ENCODE results near the gene LY6G6D.

LY6G6D gene

GRCh38 chr6:31676904-31677303 lies 38.2 kb upstream of the LY6G6D start:
- DNase-seq (ENCODE audit: low read depth) = no peak
- H3K4me3 ChIP-seq (ENCODE audit: low read depth, low read length) = no peak overlapping the region
- no peak for TF ChIP-seq MAX (IDR thresholded peaks at IDR 0.05; ENCODE audit: low read depth, low read length)
- no peak for TF ChIP-seq POLR2A (IDR thresholded peaks at IDR 0.05; ENCODE audit: extremely low read depth, insufficient read length)
- no peak for TF ChIP-seq CTCF (IDR thresholded peaks at IDR 0.05; ENCODE audit: low read depth, low read length)
- TF ChIP-seq MYC (IDR thresholded peaks at IDR 0.05; ENCODE audit: low read depth, low read length) = no peak

GRCh38 chr6:31677955-31678354 lies 37.2 kb upstream of the LY6G6D start:
- TF ChIP-seq MAX (IDR thresholded peaks at IDR 0.05; ENCODE audit: low read depth, low read length) (no peak), POLR2A (IDR thresholded peaks at IDR 0.05; ENCODE audit: extremely low read depth, insufficient read length) (no peak), CTCF (IDR thresholded peaks at IDR 0.05; ENCODE audit: low read depth, low read length) (no peak), MYC (IDR thresholded peaks at IDR 0.05; ENCODE audit: low read depth, low read length) (no peak)
- no peak for DNase-seq (ENCODE audit: low read depth)
- no peak overlapping the region for H3K4me3 ChIP-seq (ENCODE audit: low read depth, low read length)

- 0 out of 2 replicates have a peak, but pooled peaks have one; percentile 23 for TF ChIP-seq MAX (IDR thresholded peaks at IDR 0.05; ENCODE audit: low read depth, low read length)
- TF ChIP-seq POLR2A (IDR thresholded peaks at IDR 0.05; ENCODE audit: extremely low read depth, insufficient read length) = no peak
- TF ChIP-seq CTCF (IDR thresholded peaks at IDR 0.05; ENCODE audit: low read depth, low read length) = peak; percentile 60
- peak; percentile 91 for DNase-seq (ENCODE audit: low read depth)
- peak within 1 kb of the TSS; percentile 59 for H3K4me3 ChIP-seq (ENCODE audit: low read depth, low read length)
Observed at GRCh38 chr6:31680226-31681134, 34.7 kb upstream of the LY6G6D start, which contains the start of gene LY6G5C. Gene LY6G5C, minus strand, starts transcription at chr6:31681067. Its CDS starts 694 bp downstream, at chr6:31680373.

GRCh38 chr6:31681135-31681671 lies 33.9 kb upstream of the LY6G6D start:
- peak; percentile 70 for DNase-seq (ENCODE audit: low read depth)
- H3K4me3 ChIP-seq (ENCODE audit: low read depth, low read length) = peak overlapping the region; percentile 59
- TF ChIP-seq MYC (IDR thresholded peaks at IDR 0.05; ENCODE audit: low read depth, low read length) = no peak
- TF ChIP-seq MAX (IDR thresholded peaks at IDR 0.05; ENCODE audit: low read depth, low read length) = no peak
- TF ChIP-seq CTCF (IDR thresholded peaks at IDR 0.05; ENCODE audit: low read depth, low read length) = peak; percentile 26
- TF ChIP-seq POLR2A (IDR thresholded peaks at IDR 0.05; ENCODE audit: extremely low read depth, insufficient read length) = no peak

- DNase-seq (ENCODE audit: low read depth) = no peak
- no peak overlapping the region for H3K4me3 ChIP-seq (ENCODE audit: low read depth, low read length)
- no peak for TF ChIP-seq MYC (IDR thresholded peaks at IDR 0.05; ENCODE audit: low read depth, low read length)
- TF ChIP-seq MAX (IDR thresholded peaks at IDR 0.05; ENCODE audit: low read depth, low read length) = no peak
- no peak for TF ChIP-seq CTCF (IDR thresholded peaks at IDR 0.05; ENCODE audit: low read depth, low read length)
- no peak for TF ChIP-seq POLR2A (IDR thresholded peaks at IDR 0.05; ENCODE audit: extremely low read depth, insufficient read length)
Observed at GRCh38 chr6:31683591-31683990, 31.6 kb upstream of the LY6G6D start.
